ENCODE measurements around the gene SRBD1.

SRBD1 gene

GRCh38 chr2:45634223-45634622 lies 23.2 kb upstream of the SRBD1 start:
- DNase-seq = no peak

GRCh38 chr2:45631955-45632354 lies 20.9 kb upstream of the SRBD1 start:
- no peak for DNase-seq

GRCh38 chr2:45631319-45631718 lies 20.3 kb upstream of the SRBD1 start:
- no peak for DNase-seq

- no peak for DNase-seq
Observed at GRCh38 chr2:45629971-45630370, 18.9 kb upstream of the SRBD1 start.

GRCh38 chr2:45627911-45628310 lies 16.8 kb upstream of the SRBD1 start:
- peak; percentile 63 for DNase-seq

- no peak for DNase-seq
Observed at GRCh38 chr2:45626387-45627221, 15.5 kb upstream of the SRBD1 start.

GRCh38 chr2:45625824-45626223 lies 14.8 kb upstream of the SRBD1 start:
- DNase-seq = no peak

GRCh38 chr2:45623098-45623497 lies 12.0 kb upstream of the SRBD1 start:
- DNase-seq = no peak

GRCh38 chr2:45622336-45623075 lies 11.4 kb upstream of the SRBD1 start:
- DNase-seq = no peak

- DNase-seq = no peak
Observed at GRCh38 chr2:45617496-45617895, 6.4 kb upstream of the SRBD1 start.

- DNase-seq = peak; percentile 39
Observed at GRCh38 chr2:45616658-45617411, 5.8 kb upstream of the SRBD1 start.

- DNase-seq = no peak
Observed at GRCh38 chr2:45614871-45615415, 3.9 kb upstream of the SRBD1 start.

- DNase-seq = no peak
Observed at GRCh38 chr2:45614330-45614729, 3.3 kb upstream of the SRBD1 start.

GRCh38 chr2:45612731-45613130 lies 1.7 kb upstream of the SRBD1 start:
- DNase-seq = peak; percentile 6

GRCh38 chr2:45612285-45612684 lies 1.2 kb upstream of the SRBD1 start:
- peak; percentile 8 for DNase-seq

- peak; percentile 70 for DNase-seq
Observed at GRCh38 chr2:45610281-45611019, 617 bp downstream of the SRBD1 start.

- peak; percentile 38 for DNase-seq
Observed at GRCh38 chr2:45607701-45608100, 3.4 kb downstream of the SRBD1 start.

- DNase-seq = no peak
Observed at GRCh38 chr2:45606796-45607195, 4.3 kb downstream of the SRBD1 start.

- peak; percentile 16 for DNase-seq
Observed at GRCh38 chr2:45605116-45605515, 6.0 kb downstream of the SRBD1 start.

- no peak for DNase-seq
Observed at GRCh38 chr2:45602624-45603023, 8.4 kb downstream of the SRBD1 start.

GRCh38 chr2:45598545-45598944 lies 12.5 kb downstream of the SRBD1 start:
- no peak for DNase-seq

GRCh38 chr2:45596761-45597160 lies 14.3 kb downstream of the SRBD1 start:
- DNase-seq = no peak
